ENCODE results near the gene TAC3.
"Not testable (repeated sequence)": the region's sequence is repeated elsewhere in the genome, so short reads cannot be mapped to it uniquely, and the experiment has no call there.

Gene TAC3

GRCh38 chr12:57003395-57003794 lies 12.9 kb downstream of the TAC3 start:
- no peak for DNase-seq

- DNase-seq = peak; percentile 61 to 68
Observed at GRCh38 chr12:57001448-57001906, 14.9 kb downstream of the TAC3 start.

- no peak for DNase-seq
Observed at GRCh38 chr12:57000393-57000792, 15.9 kb downstream of the TAC3 start.

- no peak for DNase-seq
Observed at GRCh38 chr12:56999456-56999855, 16.9 kb downstream of the TAC3 start.

GRCh38 chr12:56998981-56999380 lies 17.3 kb downstream of the TAC3 start:
- DNase-seq = no peak

GRCh38 chr12:56998316-56998715 lies 18.0 kb downstream of the TAC3 start:
- no peak for DNase-seq

GRCh38 chr12:56996793-56997545 lies 19.4 kb downstream of the TAC3 start:
- no peak for DNase-seq

- no peak for DNase-seq
Observed at GRCh38 chr12:56995930-56996496, 20.3 kb downstream of the TAC3 start.

- DNase-seq = no peak
Observed at GRCh38 chr12:56995201-56995929, 21.0 kb downstream of the TAC3 start.

GRCh38 chr12:56994231-56994746 lies 22.0 kb downstream of the TAC3 start:
- no peak for DNase-seq

GRCh38 chr12:56993346-56993745 lies 23.0 kb downstream of the TAC3 start:
- DNase-seq = no peak

- DNase-seq = peak; percentile 27 to 37
Observed at GRCh38 chr12:56991319-56992246, 24.7 kb downstream of the TAC3 start.

- no peak for DNase-seq
Observed at GRCh38 chr12:56990648-56991318, 25.5 kb downstream of the TAC3 start.

GRCh38 chr12:56989861-56990610 lies 26.3 kb downstream of the TAC3 start:
- no peak for DNase-seq

- DNase-seq = peak; percentile 31 to 52
Observed at GRCh38 chr12:56988207-56988739, 28.1 kb downstream of the TAC3 start.

- peak; percentile 82 to 87 for DNase-seq
Observed at GRCh38 chr12:56987551-56988053, 28.7 kb downstream of the TAC3 start.

GRCh38 chr12:56987011-56987410 lies 29.3 kb downstream of the TAC3 start:
- DNase-seq = no peak

- DNase-seq = not testable (repeated sequence)
Observed at GRCh38 chr12:56985714-56986113, 30.6 kb downstream of the TAC3 start.

GRCh38 chr12:56983386-56983785 lies 32.9 kb downstream of the TAC3 start:
- no peak for DNase-seq

- not testable (repeated sequence) for DNase-seq
Observed at GRCh38 chr12:56982578-56983236, 33.6 kb downstream of the TAC3 start.

Data from inflammatory macrophage (primary cell).